Amygdala (tissue), 56 donors: ENCODE results near the gene CDK17.

ENCODE experiments used
- DNase-seq, 56 donors: peaks; one replicate each; lab custom pipeline; 2025; lab: John Stamatoyannopoulos, UW

CDK17 gene

DNA sequence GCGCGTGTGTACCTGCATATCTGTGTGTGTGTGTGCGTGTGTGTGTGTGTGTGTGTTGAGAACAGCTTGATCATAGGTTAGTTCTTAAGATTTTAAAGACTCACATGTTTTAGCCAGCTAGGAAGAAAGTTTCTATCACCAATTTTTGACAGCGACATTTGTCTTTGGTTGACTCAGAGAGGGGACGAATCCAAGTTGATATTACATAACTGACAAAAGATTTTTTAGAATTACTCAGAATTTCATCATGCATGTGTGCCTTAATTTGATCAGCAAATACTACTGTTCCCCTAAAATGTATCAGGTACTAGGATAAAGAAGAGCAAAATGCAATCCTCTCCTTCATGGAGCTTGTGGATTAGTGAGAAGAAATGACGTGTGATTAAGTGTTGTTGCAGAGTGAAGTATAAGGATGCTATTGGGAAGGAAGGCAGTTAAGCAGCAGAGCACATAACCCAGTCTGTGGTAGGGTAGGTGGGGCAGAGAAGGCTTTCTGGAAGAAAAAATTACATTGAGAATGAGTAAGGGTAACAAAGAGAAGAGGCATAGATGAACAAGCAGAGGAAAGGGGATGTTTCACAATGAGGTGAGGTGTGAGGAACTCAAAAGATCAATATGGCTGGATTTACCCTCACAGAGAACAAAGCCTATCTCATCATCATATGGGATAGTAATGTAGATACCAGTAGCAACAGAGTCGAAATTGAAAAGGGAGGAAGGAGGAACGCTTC is 128.6 kb downstream of the CDK17 start:
- no peak for DNase-seq

DNA sequence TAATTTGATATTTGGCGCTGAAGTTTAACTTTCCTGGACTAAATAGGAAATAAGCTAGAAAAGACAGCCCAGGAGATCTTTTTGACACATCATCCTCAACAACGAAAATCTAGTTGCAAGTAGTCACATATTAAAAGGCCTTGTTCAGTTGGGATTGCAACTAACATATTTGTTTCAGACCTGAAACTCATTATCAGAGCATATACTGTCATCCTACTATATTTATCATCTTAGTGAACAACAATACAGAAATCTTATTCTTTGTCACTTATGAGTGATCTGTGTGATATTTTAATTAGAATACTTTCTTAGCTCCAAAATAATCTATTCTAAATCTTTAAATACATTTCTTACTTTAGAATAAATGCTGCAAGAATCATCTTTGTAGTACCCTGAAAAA is 134.0 kb downstream of the CDK17 start:
- DNase-seq = no peak

DNA sequence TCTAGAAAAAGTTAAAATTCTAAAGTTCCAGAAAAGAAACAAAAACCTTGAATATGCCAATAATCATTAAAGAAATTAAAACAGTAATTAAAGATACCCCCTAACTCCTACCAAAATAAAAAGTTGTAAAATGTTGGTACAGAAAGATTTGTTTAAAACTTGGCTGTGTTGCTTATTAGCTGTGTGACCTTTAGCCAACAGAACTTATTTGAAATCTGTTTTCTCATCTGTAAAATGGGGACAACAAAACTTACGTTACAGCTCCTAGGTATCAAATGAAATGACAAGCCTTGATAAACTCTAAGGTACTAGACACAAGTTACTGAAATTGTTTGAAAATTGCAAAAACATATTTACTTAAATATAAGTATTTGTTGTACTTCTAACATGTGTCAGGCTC is 134.4 kb downstream of the CDK17 start:
- DNase-seq = no peak

DNA sequence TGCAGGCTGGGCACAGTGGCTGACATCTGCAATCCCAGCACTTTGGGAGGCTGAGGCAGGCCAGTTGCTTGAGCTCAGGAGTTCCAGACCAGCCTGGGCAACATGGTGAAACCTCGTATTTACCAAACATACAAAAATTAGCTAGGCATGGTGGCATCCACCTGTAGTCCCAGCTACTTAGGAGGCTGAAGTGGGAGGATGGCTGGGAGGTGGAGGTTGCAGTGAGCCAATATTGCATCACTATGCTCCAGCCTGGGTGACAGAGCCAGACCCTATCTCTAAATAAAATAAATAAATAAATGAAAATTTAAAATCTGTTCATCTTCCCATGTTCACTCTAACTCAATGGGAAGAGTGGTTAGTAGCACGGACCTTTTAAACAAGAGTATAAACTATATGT is 134.8 kb downstream of the CDK17 start:
- DNase-seq = no peak

DNA sequence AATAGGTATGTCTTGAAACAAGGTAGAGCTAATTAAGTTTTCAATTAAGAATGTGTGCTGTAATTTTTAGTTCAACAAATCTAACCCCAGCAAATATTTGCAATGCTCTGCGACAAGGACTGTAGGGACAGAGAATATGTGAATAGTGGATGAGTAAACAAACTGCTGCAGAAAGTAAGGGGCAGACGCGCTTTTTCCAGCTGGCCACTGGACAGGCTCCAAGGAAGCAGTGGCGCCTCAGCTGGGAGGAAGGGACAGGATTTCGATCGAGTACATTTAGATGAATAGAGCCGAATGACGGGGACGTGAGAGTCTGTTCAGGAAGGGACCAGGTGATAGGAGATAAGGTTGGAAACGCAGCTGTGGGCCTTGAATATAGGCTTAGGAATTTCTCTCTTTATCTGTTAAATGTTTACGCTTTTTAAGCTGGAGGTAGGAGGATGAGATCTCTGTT is 136.8 kb downstream of the CDK17 start:
- peak in 5 of 56 donors; percentile 13 to 36 (median 29) for DNase-seq

DNA sequence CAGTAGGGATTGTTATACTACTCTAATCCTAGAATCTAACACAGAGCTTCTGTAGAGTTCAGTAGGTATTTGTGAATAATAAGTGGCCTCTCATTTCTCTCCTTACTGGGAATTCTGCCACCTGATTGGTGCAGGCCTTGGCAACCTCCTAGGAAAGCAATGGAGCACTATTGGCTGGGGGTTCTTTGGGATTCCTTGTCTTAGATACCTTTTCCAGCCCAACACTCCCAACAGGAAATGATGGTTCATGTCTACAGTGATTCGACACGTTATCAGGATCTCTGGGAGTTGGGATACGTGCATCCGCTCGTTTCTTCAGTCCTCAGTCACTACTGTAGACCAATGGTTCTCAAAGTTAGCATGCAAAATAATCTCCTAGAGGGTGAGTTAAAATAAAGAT is 138.7 kb downstream of the CDK17 start:
- no peak for DNase-seq

DNA sequence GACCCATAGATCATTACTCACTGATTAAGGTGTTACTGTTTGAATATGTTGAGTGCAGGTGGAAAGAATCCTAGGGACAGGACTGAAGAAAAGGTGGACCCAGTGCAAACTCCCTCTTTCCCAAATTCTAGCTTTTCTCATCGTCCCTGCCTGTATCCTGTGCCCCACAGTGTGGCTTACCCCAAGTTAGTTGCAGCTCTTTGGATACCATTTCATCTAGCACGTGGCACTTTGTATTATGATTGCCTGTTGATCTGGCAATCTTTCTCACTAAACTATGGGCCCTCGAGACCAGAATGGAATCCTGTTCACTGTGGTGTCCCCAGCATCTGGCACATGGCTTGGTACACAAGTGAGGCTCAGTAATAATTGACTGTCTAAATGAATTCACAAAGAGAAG is 139.6 kb downstream of the CDK17 start:
- DNase-seq = no peak

DNA sequence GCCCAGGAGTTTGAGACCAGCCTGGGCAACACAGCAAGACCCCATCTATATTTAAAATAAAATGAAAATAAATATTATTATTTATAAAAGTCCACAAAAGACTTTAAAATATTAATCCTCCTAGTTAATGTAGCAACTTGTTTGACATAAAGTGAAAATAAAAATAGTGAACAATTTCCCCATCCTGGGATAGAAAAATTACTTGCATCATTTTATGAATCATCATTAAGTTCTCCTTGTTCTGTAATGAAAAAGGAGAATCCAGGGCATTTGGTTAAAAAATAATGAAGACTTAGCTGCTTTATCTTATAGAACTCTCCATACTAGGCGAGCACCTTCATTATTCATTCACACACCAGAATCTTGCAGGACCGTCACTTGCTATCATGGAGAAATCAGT is 140.0 kb downstream of the CDK17 start:
- DNase-seq = no peak

DNA sequence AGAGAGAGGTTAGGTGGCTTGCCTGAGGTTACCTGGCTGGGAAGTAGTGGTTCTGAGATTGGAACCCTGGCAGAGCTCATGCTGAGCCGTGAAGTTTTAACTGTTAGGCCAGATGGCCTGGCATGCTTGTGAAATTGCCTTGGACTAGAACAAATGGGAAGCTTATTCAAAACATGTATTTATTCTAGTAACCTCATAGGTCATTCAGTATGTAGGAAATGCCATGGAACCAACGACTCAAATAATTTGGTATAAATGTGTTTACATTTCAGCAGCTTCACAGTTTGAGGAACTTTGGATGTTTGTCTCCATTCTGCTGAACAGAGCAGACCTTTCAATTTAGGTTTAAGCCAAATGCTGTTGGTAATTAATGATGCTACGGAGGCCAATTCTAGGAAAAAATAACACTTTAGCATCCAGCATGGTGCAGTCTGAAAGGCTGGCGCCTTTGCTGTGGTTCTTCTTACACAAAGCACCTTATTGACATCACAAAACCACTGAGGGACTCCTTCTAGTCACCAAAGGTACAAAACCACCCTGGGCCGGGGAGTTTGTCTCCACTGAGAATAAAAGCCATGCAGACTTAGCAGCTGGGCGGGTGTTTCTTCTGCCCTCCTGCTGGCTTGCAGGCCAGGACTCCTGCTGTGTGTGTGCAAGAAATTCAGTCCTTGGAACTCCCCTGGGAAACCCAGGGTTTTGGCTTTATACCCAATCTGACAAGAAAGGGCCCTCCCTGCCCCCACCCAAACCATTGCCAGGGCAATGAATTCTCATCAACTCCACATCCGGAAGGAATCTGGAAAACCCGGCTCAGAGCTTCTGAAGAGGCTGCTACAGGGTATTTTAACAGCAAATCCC is 141.9 kb downstream of the CDK17 start:
- peak in 20 of 56 donors; percentile 19 to 69 (median 35) for DNase-seq

DNA sequence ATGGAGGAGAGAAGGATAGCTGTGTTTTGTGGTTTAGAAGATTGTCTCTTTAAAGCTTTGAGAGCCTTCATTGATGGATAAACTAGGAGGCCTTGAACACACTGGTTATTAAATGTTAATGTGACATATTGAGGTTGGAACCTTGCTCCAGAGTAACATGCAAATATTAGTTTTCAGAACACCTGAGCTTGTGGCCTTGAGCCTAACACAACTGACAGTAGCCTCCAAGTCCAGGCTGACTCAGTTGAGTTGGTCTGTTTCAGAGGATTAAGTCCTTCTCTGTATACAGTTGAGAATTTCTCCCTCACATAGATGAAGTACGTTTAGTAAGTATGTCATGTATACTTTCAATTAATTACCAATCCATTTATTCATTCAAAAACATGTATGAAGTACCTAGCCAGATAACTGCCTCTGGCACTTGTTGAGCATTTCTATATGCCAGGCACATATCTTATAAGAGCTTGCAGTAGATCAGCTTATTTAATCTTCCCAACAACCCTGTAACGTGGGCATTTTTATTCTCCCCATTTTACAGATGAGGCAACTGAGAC is 142.6 kb downstream of the CDK17 start:
- DNase-seq = no peak

DNA sequence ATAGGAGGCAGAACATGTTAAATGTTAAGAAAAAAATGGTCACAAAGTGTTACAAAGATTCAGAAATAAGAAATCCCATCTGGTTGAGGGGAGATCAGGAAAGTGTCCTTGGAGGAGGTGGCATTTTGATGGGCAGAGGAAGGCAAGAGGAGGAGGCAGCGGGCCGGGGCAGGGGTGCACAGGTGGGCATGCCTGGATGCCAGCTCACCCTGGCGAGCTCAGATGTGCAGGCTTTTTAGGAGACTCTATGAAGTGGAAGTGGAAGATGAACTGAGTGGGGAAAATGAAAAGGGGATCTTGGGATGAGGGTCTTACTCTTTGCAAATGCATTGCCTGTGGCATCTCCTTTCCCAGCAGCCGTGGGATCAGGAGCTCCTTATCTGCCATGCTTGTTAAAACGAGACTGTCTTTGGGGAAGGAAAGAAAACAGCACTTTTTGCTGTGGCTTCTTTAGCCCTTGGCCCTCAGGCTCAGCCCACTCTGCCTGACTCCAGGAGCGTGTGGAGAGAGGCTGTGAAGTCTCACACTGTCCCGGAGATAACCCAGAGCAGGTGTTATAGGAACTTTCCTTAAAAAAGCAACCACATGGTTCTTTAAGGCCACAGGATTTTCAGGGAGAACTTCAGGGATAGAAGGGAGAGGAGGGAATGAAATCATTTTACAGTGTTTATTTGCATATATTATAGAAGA is 143.4 kb downstream of the CDK17 start:
- DNase-seq = no peak

DNA sequence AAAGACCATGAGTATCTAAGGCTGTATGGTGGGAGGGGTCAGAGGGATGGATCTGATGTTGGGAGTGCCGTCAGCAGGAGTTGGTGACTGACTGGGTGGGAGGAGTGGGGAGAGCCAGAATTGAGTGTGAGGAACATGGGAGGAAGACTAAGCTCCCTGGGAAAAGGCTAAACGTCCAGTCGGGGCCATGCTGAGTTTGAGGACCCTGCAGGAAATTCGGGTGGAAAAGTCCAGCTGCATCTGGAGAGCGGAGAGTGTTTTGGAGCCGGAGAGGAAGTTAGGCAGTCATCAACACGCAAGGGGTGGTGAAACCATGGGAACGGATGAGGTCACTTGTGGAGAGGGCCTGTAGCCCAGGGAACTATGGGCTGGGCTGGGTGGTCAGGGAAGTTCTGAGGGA is 145.2 kb downstream of the CDK17 start:
- DNase-seq = no peak

DNA sequence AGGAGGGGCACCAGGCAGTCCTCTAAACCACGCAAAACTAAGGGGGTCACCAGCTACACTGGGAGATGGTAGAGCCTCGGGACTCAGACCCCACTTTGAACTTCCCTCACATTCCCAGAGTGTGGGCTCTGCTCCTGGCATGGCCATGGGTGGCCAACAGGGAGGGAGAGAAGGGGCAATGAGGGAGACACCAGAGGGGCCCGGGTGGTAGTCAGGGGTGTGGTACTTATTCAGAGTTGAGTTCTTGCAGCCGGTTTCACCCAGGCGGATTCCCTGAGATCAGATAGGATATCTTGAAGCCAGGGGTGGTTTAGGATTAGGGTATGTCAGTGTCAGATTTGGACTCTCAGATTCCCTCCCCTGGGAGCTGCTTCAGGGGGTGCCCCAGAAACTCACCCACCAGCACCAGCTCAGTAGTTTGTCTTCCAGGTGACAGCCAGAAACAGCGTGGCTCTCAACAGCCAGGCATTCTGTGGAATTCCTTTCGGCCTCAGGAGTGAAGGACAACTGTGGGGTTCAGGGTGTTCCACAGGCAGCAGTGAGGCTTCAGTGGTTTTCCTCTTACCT is 150.0 kb downstream of the CDK17 start:
- DNase-seq = no peak

DNA sequence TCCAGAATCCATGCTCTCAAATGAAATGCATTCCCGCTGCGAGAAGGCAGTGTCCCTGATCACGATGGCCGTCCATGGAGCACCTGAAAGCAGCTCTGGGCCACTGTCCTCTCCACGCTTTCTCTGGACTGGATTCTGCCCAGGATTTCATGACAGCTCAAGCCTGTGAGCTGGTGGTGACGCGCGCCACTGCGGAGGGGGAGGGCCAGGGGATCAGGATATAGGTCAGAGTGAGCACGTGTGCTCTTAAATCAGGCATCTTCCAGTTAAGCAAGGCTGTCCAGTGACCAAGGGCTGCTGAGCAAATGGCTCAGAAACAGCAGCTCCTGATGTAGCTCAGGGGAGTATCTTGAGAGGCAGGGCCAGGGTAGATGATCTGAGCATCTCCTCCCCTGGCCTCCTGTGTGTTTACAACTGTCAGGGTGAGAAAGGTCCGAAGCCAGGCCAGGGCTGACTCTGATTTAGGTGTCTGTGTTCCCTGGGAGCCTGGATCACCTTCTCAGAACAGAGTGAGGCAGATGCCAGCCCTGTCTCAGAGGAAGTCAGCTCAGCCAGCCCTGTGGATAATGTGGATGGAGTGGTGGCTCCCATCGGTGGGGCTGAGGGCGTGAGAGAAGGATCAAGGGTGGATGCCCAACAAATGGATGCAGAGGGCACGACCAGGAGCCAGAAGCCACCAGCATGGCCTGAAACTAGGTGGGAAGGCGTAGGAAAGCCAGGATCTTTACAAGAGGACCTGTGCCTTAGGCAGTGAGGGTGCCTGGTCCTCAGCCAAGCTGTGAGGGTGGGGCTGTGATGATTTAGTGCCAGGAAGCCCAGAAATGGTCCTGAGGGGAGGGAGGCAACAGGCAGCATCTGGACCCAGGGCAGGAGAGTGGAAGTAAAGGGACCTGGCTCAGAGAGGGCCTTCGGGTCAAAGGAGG is 150.8 kb downstream of the CDK17 start:
- DNase-seq = no peak

DNA sequence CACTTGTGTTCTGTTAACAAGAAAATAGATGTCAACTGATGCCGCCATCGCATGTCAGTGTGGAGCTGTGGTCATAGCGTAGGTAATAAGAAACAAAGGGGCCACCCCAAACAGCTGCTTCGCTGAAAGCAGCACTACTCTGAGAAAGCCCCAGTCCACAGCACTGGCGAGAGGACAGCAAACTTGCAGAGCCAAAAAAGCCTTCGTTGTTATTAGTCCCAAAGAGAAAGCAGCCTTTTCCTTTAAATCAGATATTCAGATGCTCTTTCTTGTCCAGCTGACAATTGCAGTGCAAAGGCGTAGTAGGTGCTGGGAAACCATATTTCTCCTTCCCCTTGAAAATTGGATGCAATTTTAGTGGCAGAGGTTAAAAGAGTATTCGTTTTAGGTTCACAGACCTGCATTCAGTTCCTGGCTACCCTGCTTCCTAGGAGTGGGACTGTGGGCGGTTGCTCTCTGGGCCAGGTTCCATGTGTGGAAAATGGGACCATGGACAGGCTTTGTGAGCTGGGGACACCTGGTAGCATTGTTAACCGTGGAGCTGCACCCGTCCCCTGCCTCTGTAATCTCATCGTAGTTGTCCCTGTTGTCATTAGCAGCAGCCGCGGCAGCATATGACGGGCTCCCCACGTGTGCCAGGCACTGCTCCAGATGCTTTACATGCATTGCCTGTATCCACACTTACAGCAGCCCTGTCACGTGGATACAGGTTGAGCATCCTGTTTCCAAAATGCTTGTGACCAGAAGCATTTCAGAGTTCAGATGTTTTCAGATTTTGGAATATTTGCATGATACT is 151.9 kb downstream of the CDK17 start:
- DNase-seq = peak in 9 of 56 donors; percentile 17 to 47 (median 37)

DNA sequence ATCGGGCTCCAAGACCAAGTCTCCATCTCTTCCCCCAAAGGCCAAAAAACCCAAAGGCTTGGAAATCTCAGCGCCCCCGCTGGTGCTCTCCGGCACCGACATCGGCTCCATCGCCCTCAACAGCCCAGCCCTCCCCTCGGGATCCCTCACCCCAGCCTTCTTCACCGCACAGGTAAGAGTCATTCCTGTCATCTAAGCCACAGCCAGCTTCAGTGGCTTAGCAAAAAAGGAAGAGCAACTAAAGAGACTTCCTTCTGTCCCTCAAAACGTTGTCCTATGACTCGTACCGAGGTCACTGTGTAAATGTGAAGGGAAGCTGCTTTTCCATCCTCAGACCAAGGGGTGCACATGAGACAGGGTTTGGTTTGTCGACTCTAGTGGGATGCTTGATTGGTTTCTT is 152.7 kb downstream of the CDK17 start:
- DNase-seq = no peak

DNA sequence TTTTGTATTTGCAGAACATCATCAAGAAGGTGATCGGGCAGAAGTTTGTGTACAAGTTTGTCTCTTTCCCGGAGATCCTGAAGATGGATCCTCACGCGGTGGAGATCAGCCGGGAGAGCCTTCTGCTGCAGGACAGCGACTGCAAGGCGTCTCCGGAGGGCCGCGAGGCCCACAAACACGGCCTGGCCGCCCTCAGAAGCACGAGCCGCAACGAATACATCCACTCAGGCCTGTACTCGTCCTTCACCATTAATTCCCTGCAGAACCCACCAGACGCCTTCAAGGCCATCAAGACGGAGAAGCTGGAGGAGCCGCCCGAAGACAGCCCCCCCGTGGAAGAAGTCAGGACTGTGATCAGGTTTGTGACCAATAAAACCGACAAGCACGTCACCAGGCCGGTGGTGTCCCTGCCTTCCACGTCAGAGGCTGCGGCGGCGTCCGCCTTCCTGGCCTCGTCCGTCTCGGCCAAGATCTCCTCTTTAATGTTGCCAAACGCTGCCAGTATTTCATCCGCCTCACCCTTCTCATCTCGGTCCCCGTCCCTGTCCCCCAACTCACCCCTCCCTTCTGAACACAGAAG is 153.2 kb downstream of the CDK17 start:
- no peak for DNase-seq

DNA sequence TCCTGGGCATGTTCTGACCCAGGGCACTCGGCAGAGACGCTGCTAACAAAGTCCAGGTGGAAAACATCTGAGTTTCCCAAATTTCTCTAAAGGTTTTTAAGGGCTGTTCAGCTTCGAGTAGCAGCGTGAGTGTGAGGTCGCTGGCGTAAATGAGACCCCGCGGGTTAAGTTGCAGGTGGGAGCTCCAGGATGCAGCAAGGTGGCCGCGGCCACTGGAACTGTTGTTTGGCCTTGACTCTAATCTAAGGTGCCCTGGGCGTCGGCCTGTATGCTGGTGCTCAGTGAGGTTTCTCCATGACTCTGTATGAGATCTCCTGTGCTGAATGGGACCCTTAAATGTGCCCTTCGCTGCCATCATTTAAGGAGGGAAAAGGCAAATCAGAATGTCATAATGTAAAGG is 155.4 kb downstream of the CDK17 start:
- DNase-seq = no peak
